Measurements from ENCODE around the gene STIL.

Gene STIL

DNA sequence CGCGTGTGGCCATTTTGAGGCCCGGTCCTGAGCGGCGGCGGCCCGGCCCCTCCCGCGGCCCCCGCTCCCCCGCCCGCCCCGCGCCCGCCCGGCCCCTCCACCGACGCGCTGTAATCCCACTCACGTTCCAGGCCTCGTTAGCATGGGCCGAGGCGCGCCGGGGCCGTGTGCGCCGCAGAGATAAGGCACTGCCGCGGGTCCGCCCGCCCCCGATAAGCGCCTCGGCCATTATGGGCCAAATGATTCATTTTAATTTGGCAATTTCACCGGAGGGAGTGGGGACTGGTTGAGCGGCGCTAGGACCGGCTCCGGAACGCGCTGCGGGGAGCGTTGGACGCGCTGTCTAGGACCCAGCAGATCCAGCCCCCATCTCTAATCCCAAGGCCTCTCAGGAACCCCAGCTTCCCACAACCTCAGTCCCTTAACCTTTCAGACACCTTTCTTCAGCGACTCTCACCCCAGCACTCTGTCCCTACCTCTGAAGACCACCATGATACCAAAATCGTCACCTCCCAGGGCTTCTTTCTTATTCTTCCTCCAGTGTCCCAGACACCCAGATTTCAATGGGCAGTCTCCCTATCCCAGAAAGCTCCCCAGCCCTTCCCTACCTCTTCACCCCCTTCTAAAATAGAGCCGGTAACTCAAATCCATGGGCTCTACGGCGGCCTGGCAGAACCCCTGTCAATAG, 81.6 kb downstream of the STIL start, which contains the start of gene TAL1:
Gene TAL1, minus strand, starts transcription at position 39 of the 688 bp plus-strand sequence. CDS start 6,337 bp downstream, outside the sequence.
- no peak for DNase-seq

DNA sequence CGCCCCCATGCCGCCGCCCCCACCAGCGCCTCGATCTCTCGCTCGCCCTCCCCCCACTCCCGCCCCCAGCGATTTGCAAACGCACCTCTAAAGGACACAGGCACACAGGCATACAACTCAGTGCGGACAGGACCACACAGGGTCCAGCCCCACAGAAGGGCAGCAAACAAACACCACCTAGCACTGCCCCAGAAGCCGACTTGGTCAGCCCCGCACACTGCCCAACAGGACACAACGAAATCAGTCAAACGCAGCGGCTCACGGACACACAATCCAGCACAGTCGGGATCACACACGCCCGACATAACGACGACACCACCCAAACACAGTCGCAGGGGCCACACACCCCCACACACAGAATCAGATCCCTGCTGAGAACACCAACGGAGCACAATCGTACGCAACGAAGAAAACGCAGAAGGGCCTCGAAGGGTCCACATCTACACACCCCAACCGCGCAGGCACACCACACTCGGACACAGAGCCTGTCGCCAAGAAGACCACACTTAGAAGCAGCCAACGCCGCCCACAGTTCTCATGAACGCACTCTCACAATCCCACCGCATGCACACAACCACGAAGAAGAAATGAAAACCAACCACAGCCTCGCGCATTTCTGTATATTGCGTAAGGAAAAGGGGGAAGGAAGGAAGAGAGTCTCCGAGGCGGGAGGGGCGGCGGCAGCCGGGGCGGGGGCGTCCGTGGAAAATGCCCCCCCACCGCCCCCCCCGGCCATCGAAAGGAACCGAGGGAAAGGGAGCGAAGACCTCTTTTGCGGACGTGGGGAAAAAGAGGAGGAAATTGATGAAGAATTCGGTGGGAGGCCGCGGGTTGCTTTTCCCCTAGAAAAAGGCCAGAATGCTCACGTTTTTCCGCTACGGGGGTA, 82.4 kb downstream of the STIL start:
- DNase-seq, result no peak

DNA sequence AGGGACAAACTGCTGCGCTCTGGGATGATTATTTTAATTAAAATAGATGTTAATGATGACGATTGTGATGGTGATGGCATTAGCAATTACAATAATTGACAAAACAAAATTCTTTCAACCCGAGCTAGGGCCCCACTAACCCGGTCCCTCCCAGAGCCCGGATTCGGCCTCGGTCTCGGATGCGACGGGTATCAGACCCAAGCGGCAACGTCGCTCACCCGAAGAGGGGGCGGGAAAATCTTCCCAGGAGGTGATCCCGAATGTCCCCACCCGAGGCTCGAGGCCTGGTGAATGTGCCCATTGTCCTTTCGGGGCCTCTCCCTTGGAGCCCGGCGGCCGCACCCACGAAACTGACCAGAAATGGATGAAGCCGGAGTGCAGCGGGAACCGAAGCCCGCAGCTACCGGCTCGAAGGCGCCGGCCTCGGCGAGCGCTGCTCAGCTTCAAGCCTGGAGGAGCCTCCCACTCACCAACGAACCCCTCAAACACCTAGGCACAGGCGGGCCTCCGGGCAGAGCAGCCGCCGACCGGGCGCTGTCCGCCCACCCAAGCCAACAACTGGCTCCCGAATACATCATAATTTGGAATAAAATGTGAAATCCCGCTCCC, 83.2 kb downstream of the STIL start:
- DNase-seq, result no peak

DNA sequence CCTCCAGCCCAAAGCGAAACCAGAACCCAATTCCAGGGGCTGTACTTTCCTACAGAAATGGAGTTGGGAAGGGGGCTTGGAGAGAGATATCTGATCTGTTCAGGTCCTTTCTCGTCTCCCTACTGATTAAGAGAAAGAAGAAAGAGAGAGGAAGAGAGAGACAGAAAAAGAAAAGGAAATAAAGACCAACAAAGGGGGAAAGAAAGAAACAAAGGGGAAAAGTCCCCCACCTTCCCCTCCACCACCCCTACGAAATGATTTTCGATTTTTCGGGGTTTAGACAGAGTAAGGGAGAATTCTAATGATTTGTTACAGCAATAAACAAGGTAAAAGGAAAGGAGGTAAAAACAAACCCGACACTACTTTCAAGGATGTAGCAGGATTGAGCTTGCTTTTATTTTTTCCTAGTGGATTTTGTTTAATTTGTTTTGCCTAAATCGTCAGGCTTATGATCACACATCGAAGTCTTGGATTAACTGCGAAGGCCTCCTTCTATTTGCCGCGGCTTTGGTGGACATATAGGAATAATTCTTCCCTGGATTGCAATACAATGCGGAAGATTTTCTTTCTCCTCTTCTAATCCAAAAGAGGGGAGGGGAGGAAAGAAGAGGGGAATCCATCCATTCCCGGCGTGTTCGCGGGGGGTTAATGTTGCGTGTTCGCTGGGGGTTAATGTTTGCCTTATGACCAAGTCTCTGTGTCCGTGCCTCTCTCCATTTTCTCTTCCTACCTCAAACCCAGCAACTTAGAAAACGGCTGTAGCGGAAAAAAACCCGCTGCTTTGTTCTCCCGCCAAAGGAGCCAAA, 83.9 kb downstream of the STIL start:
- DNase-seq, result no peak

DNA sequence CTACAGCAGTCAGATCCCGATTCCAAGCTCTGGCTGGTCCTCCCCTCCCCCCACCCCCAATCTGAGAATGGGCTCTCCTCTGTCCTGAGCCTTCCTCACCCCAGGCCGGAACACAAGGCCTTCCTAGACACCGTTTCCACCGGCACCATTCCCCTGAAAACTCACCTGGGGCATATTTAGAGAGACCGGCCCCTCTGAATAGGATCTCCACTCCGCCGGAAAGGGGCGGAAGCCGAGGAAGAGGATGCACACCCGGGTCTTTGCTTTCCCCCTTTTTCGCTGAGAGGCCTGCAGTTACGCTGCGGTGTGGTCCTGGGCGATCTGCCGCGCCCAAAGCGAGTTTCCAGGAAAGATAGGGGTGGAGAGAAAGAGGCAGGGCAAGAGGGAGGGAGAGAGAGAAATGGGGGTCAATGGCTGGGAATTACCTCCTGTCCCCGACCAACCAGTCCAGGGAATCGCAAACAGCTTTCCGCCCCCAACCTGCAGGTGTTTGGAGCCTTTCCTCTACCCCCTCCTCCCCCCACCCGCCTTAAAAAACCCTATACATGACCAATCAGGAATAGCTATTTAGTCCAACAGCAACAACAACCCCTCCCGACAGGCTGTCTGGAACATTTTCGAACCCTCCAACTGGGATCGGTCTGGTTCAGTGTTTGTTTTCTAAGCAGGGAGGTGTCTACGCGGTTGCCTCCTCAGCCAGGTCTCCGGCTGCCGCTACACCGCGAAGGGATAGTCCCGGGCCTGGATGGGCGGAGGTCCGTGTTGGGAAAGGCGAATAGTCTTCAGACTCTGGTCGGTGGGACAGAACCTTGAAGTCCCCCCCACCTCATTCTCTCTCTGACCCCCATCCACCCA, 84.7 kb downstream of the STIL start:
- DNase-seq, result no peak

DNA sequence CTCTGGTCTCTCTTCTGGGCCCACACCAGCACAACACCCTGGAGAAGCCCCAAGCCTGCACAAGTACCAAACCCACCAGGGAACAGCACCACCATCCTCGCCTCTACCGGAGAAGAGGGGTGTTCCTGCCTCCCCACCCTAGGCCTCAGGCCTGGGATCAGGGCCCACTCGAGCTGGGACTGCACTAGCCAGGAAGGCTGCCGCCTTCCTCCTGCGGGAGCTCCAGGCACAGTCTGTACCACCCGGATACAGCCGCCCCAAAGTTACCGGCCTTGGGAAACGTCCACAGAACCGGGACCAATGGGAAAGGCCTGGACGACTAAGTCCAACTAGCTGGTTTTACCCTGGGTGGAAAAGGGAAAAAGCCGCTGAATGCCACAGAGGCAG, 85.3 kb downstream of the STIL start:
- DNase-seq, result no peak

DNA sequence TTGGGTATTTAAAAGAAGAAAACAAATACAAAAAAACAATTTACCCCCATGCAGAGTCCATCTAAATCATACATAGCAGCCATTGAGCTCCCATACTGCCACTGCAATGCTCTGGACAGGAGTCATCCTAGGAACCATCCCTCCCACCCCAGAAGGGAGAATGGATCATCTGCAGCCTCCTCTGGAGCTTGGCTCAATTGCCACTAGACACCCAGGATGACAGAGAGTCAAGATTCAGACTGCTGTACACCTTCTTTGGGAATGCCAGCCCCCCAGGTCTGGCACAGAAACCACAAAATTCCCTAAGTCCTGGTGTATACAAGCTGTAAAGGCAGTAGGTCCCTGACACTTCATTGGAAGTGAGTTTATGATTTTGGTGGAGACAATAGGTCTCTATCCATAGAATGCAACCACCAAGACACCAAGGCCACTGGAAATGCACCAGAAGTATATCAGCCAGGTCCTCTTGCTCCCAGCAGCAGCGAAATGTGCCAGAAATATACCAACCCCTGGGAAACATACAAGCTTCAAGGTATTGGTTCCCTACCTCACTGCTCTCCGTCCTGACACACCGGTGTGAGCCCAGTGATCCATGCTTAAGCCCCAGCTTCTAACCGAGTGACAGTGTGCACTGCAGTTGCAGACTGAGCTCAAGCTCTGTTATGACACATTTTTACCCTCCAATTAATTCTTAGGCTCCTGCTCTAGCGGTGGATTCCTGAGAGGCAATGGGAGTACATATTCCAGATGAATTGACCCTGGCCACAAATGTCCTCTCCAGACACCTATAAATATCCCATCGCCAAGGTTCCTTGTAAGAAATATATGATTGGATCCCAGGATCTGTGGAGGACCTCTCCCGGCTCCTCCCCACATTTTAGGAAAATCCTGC, 86.4 kb downstream of the STIL start:
- DNase-seq, result no peak

DNA sequence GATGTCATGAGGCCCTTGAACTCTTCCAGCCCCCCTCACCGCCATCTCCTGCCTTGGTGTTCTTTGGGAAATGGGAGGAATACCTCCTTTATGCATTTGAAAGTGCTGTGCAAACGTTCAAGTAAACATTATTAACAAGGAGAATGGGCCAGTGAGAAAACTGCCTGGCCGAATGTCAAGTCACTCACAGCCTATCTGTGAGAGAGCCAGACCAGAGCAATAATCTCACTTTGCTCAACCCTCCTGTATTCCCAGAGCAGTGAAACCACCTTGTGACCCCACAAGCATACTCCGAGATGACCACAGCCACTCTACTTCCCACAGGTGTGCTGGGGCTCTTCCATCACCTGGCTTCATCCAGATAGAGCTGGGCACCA, 87.1 kb downstream of the STIL start:
- no peak for DNase-seq

DNA sequence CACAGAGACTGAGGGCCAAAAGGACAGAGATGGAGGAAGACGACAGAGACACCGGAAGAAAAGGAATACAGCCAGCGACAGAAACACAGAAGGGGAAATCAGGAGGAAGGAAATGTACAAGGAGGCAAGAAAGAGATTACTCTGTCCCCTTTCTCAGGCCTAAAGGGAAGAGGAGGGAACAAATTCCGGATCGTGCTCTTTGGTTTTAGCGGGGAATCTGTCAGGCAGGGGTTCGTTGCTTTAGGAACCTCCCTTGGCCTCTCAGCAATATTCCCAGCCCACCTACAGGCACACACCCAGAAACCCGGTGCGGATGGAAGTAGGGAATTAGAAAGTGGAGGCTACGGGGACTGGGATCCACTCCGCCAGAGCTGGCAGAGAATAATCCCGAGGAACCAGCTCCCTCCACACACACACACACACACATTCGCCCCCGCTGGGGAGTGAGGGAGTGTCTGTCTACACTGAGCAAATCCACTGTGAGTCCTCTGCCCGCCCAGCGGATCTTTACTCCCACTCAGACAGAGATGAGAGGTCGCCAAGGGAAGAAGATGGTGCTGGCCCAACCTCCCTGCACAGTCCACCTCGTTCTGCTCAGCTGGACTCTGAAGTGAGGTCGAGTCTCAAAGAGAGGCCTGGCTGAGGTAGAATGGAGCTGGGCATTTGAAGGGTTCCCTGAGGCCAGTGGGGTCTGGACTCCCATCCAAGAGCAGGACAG, 87.7 kb downstream of the STIL start:
- no peak for DNase-seq

DNA sequence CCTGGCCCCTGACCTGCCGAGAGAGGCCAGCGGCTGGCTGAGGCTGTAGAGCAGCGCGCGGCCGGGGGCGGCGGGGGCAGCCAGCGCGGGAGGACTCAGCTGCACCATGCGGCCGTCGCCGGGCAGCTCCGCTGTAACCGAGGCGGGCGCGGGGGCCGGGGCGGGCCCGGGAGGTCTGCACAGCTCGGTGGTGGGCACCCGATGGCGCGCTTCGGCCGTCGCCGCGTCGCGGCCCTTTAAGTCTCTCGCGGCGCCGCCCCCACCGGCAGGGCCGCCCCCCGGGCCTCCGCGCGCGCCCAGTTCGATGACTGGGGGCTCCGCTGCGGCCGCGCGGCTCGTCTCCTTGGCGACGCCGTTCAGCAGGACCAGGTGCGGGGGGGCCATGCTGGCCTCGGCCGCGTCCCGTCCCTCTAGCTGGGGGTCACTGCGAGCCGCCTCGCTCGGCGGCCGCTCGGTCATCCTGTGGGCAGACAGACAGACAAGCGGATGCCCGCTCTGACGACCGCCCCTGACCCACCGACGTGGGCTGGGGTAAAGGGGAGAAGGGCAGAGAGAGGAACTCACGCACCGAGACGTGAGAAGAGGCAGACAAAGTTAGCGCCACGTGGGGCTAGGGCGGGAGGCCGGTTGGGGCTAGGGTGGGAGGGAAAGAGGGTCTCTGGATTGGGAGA, 88.4 kb downstream of the STIL start:
- no peak for DNase-seq

DNA sequence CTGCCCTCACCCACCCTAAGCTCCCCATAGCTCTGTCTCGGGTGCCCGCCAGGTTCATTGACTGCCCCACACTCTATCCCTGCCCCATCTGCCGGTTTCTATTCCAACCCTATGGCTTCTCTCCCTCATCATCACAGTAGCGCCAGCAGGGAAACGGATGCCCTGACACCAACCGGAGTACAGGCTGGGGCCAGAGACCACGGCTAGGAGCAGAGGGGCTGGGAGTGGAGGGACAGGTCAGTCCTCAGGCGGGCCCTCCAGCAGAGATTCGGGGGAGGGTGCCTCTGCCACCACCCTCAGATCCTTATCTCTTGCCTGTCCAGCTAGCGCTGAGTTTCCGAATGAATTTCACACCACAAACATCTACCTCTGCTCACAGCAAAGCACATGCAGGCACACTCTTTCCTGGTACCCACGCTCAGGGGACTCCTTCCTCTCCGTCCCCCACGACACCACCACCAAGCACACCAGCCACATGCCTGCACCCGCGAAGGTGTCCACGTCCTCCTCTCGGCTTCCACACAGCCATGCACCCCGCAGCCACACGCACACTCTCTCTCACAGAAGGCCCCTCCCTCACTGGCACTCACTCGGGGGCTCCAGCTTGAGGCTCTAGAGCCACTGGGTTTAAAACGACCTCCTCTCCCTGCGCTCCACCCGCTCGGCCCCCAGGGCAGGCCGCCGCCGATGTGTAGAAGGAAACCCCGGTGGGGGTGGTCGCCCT, 89.1 kb downstream of the STIL start:
- no peak for DNase-seq

DNA sequence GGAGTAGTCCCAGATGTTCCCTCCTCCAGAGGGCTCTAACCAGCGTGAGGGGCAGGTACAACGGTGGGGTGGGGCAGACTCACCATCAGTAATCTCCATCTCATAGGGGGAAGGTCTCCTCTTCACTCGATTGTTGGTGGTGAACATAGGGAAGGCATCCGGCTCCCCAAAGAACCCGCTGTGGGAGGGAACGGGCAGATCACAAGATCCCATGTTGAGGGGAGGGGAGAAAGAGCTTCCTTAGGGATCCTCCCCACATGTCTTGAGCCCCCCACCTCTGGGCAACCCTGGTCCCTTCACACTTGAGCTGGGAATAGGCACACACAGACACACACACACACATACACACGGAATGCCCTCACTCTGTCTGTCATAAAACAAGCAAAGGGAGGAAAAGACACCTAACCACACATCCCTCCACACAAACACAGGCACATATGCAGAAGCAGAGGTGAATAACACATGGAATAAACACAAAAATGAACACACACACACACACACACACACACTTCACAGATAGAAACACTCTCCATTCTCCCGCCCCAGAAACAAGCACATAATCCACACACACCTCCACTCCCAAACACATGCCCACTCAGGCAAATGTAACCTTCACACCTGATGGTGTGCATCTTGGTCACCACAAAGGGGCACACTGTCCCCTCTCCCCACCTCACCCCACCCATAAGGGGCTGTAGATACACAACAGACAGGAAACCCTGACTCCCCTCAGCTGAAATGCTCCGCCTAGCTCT, 89.8 kb downstream of the STIL start:
- no peak for DNase-seq

DNA sequence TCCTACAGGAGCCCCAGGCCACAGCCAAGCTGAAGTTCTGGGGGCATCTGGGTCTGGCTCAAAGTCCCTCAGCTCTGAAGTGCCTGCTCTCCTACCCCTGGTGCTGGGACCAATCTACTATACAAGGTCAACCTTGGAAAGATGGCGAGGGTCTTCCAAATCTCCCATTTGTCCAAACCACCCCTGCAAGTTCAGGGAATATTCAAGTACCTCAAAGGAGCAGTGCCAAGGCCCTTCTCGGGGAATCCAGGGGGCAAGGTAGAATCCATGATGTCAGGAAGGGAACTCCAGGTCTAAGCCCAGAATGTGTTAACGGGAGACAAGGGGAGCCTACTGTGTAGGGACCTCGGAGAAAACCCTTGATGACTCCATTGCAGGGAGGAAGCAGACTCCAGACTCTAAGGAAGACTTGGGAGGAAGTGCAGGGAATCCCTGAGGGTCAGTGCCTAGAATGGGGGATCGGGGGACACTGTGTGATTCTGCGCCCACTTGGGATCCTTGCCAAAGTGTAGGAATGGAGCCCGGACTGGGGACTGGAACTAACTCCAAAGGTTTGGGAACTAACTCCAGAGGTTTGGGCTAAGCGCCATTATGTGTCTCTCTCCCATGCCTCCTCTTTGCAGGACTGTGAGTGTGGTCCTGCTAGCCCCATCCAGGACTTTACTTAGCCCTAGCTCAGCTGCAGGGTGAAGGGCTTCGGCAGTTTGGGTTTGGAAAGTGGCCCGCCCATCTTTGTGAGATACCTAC, 90.6 kb downstream of the STIL start:
- DNase-seq, result no peak

DNA sequence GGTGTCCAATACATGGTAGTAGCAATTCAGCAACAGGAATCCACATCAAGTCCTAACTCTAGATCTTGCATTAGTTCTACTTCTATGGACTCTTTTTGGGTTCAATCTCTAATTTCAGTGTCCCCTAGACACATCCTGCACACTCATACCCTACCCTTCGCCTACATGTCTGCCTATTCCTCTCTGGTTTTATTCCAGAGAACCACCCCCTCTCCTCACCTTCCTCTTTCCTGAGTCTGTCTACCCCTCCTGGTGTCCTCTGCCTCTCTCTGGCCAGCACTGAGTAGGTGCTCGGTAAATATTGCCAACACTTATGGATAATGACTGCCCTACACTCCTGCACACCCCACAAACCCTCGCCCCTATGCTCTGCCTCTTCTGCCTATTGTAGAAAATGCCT, 91.5 kb downstream of the STIL start:
- DNase-seq, result no peak

DNA sequence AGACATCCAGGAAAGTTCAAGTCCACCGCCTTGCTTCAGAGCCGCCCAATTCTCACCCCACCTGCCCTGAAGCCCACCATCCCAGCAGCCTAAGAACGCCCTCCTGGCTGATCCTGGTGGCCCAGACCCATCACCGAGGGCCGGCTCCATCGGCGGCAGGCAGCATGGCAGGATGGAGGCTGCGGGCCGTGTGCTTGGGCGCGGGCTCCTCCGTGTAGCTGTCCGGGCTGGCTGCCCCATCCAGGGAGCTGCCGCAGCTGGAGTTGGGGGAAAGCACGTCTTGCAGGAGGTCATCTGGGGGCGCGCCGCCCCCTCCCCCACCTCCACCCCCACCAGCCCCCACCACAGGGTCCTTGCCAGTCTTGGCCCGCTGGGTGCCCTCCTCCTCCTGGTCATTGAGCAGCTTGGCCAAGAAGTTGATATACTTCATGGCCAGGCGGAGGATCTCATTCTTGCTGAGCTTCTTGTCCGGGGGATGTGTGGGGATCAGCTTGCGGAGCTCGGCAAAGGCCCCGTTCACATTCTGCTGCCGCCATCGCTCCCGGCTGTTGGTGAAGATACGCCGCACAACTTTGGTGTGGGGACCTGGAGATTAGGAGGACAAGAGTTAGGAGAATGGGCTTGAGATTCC, 94.2 kb downstream of the STIL start:
- DNase-seq, result no peak

DNA sequence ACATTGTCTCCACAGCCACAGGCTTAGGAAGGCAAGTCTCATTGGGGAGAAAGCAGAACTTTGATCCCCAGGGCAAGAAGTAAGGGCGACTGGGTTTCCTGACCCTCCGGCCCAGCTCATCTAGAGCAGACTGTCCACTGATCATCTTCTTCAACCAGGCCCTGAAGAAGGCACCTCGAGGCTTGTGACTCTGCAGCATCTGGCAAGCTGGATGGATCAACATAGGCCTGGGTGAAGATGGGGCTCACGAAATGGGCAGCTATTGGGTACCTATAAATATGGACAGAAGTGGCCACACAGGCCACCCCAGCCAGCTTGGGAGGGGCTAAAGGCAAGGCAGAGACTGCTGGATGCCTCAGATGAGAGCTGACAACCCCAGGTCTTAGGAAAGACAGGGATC, 94.9 kb downstream of the STIL start:
- DNase-seq, result no peak
